ENCODE data around the gene SMKR1.
A peak's percentile ranks its signal among the peaks of the same experiment; 100 is the strongest.
"Not testable (repeated sequence)": the region's sequence is repeated elsewhere in the genome, so short reads cannot be mapped to it uniquely, and the experiment has no call there.

SMKR1 gene

GRCh38 chr7:129501760-129502707 is at the start of gene SMKR1:
Gene SMKR1, plus strand, starts transcription at chr7:129502531. Its CDS starts 294 bp downstream, at chr7:129502825.
- DNase-seq = peak; percentile 95

- DNase-seq = no peak
Measured at GRCh38 chr7:129452589-129453231, 49.6 kb upstream of the SMKR1 start.

- DNase-seq = no peak
Measured at GRCh38 chr7:129453510-129454248, 48.7 kb upstream of the SMKR1 start.

- no peak for DNase-seq
Measured at GRCh38 chr7:129454249-129454551, 48.1 kb upstream of the SMKR1 start.

GRCh38 chr7:129456421-129456820 is 45.9 kb upstream of the SMKR1 start:
- no peak for DNase-seq

- no peak for DNase-seq
Measured at GRCh38 chr7:129457101-129457500, 45.2 kb upstream of the SMKR1 start.

- no peak for DNase-seq
Measured at GRCh38 chr7:129458171-129458570, 44.2 kb upstream of the SMKR1 start.

- DNase-seq = no peak
Measured at GRCh38 chr7:129461809-129462208, 40.5 kb upstream of the SMKR1 start.

GRCh38 chr7:129462420-129462819 is 39.9 kb upstream of the SMKR1 start:
- DNase-seq = no peak

GRCh38 chr7:129464194-129464593 is 38.1 kb upstream of the SMKR1 start:
- DNase-seq = no peak

GRCh38 chr7:129465080-129465479 is 37.3 kb upstream of the SMKR1 start:
- DNase-seq = no peak

GRCh38 chr7:129466796-129467195 is 35.5 kb upstream of the SMKR1 start:
- no peak for DNase-seq

GRCh38 chr7:129468087-129468486 is 34.2 kb upstream of the SMKR1 start:
- DNase-seq = no peak

GRCh38 chr7:129468547-129468946 is 33.8 kb upstream of the SMKR1 start:
- no peak for DNase-seq

- no peak for DNase-seq
Measured at GRCh38 chr7:129469930-129470329, 32.4 kb upstream of the SMKR1 start.

- DNase-seq = no peak
Measured at GRCh38 chr7:129470411-129470810, 31.9 kb upstream of the SMKR1 start.

- no peak for DNase-seq
Measured at GRCh38 chr7:129471402-129471827, 30.9 kb upstream of the SMKR1 start.

GRCh38 chr7:129475931-129476330 is 26.4 kb upstream of the SMKR1 start:
- DNase-seq = not testable (repeated sequence)

- not testable (repeated sequence) for DNase-seq
Measured at GRCh38 chr7:129476398-129476797, 25.9 kb upstream of the SMKR1 start.

- DNase-seq = no peak
Measured at GRCh38 chr7:129479831-129480230, 22.5 kb upstream of the SMKR1 start.

- no peak for DNase-seq
Measured at GRCh38 chr7:129480674-129481363, 21.5 kb upstream of the SMKR1 start.

GRCh38 chr7:129481376-129481775 is 21.0 kb upstream of the SMKR1 start:
- not testable (repeated sequence) for DNase-seq

- DNase-seq = no peak
Measured at GRCh38 chr7:129482781-129483180, 19.6 kb upstream of the SMKR1 start.
